HCT116 (cell line): ENCODE data around the gene KCNA3. TPM values are rescaled to one million over a fixed set of nuclear protein-coding genes. Genes with fewer than 3 reads are reported as not detected.

Source experiments
- ATAC-seq: fragments of 200-7000 bp; cut with Tn5 transposase; 2 replicates; pipeline ENCODE4 v1.9.1; 2020; ENCODE audit warnings: mild to moderate bottlenecking, moderate library complexity
- Bru-seq: library from RNA; stranded (reverse); fragments of 400-500 nt; gene quantifications from one replicate; lab custom pipeline; 2021; lab: Mats Ljungman, UMichigan
- BruChase-seq, 2 experiments: library from RNA; stranded (reverse); fragments of 400-500 nt; gene quantifications; one replicate each; lab custom pipeline; 2021; lab: Mats Ljungman, UMichigan
- BruUV-seq: library from RNA; stranded (reverse); fragments of 400-500 nt; replicated peaks from 2 replicates; lab custom pipeline; 2021; lab: Mats Ljungman, UMichigan
- CTCF ChIA-PET: fragments of 300-600 bp; sonication (Branson Sonifier 250); formaldehyde crosslinking; loops from one replicate; lab custom pipeline; 2021; ENCODE audit warnings: antibody characterized with exemption; lab: Charles Lee
- POLR2A ChIA-PET: fragments of 300-600, 350-600 bp; sonication (Branson Sonifier 250); formaldehyde crosslinking; loops from one replicate; lab custom pipeline; 2021; ENCODE audit warnings: antibody characterized with exemption; lab: Charles Lee
- RAD21 ChIA-PET, 2 experiments: fragments of 300-600 bp; sonication (Branson Sonifier 250); formaldehyde crosslinking; loops; one replicate each; lab custom pipeline; 2023; ENCODE audit warnings: low total read pairs in 2 of 2; ENCODE audit not compliant: uncharacterized antibody in 2 of 2, unreplicated experiment in 2 of 2, low non-redundant PET in 1 of 2; lab: Charles Lee
- DNase-seq: peaks from one replicate; pipeline ENCODE4 v3.0.0-alpha.2; 2010; ENCODE audit warnings: low read depth, low spot score
- H2AFZ ChIP-seq: fragments of 200-600 bp; shearing (Covaris generic), sonication (generic); 2 replicates; pipeline ENCODE4 v1.6.1; 2017; ENCODE audit warnings: low read depth, mixed run types, mixed read lengths, antibody characterized with exemption, low read length; ENCODE audit not compliant: poor library complexity, severe bottlenecking
- H3K27ac ChIP-seq: 2 replicates; pipeline ENCODE4 v1.5.1; 2012; ENCODE audit warnings: low read depth, low read length
- H3K27me3 ChIP-seq: fragments of 200-600 bp; sonication (generic); 2 replicates; pipeline ENCODE4 v1.6.1; 2016; ENCODE audit warnings: mixed run types, low read length, mixed read lengths; ENCODE audit not compliant: insufficient read depth
- H3K36me3 ChIP-seq, 2 experiments: fragments of 200-500 bp in 1 of 2; fragments of 200-600 bp in 1 of 2; sonication (Bioruptor generic) in 1 of 2; sonication (generic) in 1 of 2; 2 replicates each; pipeline versions ENCODE4 v1.5.1 to v1.6.1; 2014 to 2016; ENCODE audit warnings: low read length in 2 of 2, inconsistent platforms in 1 of 2, mixed read lengths in 1 of 2, mixed run types in 1 of 2; ENCODE audit not compliant: insufficient read depth in 2 of 2, control insufficient read depth in 1 of 2
- H3K4me1 ChIP-seq, 2 experiments: fragments of 200-600 bp in 1 of 2; sonication (generic) in 1 of 2; 2 replicates each; pipeline versions ENCODE4 v1.5.1 to v1.6.1; 2012 to 2017; ENCODE audit warnings: low read length in 2 of 2, inconsistent platforms in 1 of 2, mild to moderate bottlenecking in 1 of 2, mixed read lengths in 1 of 2, mixed run types in 1 of 2, moderate library complexity in 1 of 2; ENCODE audit not compliant: insufficient read depth in 2 of 2, control insufficient read depth in 1 of 2
- H3K4me2 ChIP-seq: fragments of 200-600 bp; sonication (generic); 2 replicates; pipeline ENCODE4 v1.6.1; 2017; ENCODE audit warnings: mixed run types, low read length, mixed read lengths
- H3K4me3 ChIP-seq, 2 experiments: fragments of 200-600 bp in 1 of 2; sonication (generic) in 1 of 2; replicated peaks in 1 of 2; 2 replicates each; pipeline ENCODE4 v1.5.1; 2011 to 2016; ENCODE audit warnings: low read length in 2 of 2, control low read depth in 1 of 2, low read depth in 1 of 2, mild to moderate bottlenecking in 1 of 2, mixed read lengths in 1 of 2, mixed run types in 1 of 2
- H3K79me2 ChIP-seq: fragments of 200-600 bp; sonication (generic); 2 replicates; pipeline ENCODE4 v1.6.1; 2017; ENCODE audit warnings: mild to moderate bottlenecking, mixed run types, low read length, moderate library complexity, mixed read lengths; ENCODE audit not compliant: insufficient read depth
- H3K9ac ChIP-seq: fragments of 200-600 bp; sonication (generic); 2 replicates; pipeline ENCODE4 v1.6.1; 2016; ENCODE audit warnings: low read length, mixed read lengths
- H3K9me2 ChIP-seq: fragments of 200-600 bp; sonication (generic), shearing (Covaris generic); 2 replicates; pipeline ENCODE4 v1.6.1; 2017; ENCODE audit warnings: mixed run types, mild to moderate bottlenecking, moderate library complexity; ENCODE audit not compliant: insufficient read depth
- H3K9me3 ChIP-seq, 2 experiments: fragments of 200-500 bp in 1 of 2; fragments of 200-600 bp in 1 of 2; sonication (Bioruptor generic) in 1 of 2; sonication (generic) in 1 of 2; 2 replicates each; pipeline ENCODE4 v1.6.1; 2014 to 2017; ENCODE audit warnings: low read length in 2 of 2, mixed read lengths in 2 of 2, inconsistent platforms in 1 of 2, low read depth in 1 of 2, mild to moderate bottlenecking in 1 of 2, mixed run types in 1 of 2, moderate library complexity in 1 of 2; ENCODE audit not compliant: control insufficient read depth in 1 of 2, insufficient read depth in 1 of 2
- H4K20me1 ChIP-seq: fragments of 200-600 bp; sonication (generic), shearing (Covaris generic); 2 replicates; pipeline ENCODE4 v1.6.1; 2017; ENCODE audit warnings: mixed run types, mild to moderate bottlenecking, moderate library complexity; ENCODE audit not compliant: insufficient read depth
- CEBPB ChIP-seq: IDR thresholded peaks from 2 replicates; pipeline ENCODE4 v1.6.1; 2012; ENCODE audit warnings: low read depth
- CTCF ChIP-seq, 3 experiments: fragments of 200-600 bp in 1 of 3; sonication (generic) in 1 of 3; IDR thresholded peaks in 2 of 3; conservative IDR thresholded peaks in 1 of 3; 2 replicates each; pipeline ENCODE4 v1.5.1; 2012 to 2017; ENCODE audit warnings: low read depth in 2 of 3, low read length in 2 of 3, antibody characterized with exemption in 1 of 3, borderline replicate concordance in 1 of 3, control low read depth in 1 of 3, mild to moderate bottlenecking in 1 of 3, mixed read lengths in 1 of 3, mixed run types in 1 of 3, moderate library complexity in 1 of 3; ENCODE audit not compliant: insufficient read depth in 1 of 3
- EGR1 ChIP-seq: IDR thresholded peaks from 2 replicates; pipeline ENCODE4 v1.6.1; 2012; ENCODE audit warnings: low read depth
- EZH2 ChIP-seq: fragments of 200-600 bp; sonication (generic); IDR thresholded peaks from 2 replicates; pipeline ENCODE4 v1.6.1; 2017; ENCODE audit warnings: antibody characterized with exemption, mixed run types
- FOSL1 ChIP-seq: IDR thresholded peaks from 2 replicates; pipeline ENCODE4 v1.6.1; 2012; ENCODE audit warnings: low read depth
- JUND ChIP-seq: IDR thresholded peaks from 2 replicates; pipeline ENCODE4 v1.6.1; 2012
- MAX ChIP-seq: IDR thresholded peaks from 2 replicates; pipeline ENCODE4 v1.6.1; 2012
- POLR2A ChIP-seq: IDR thresholded peaks from 2 replicates; pipeline ENCODE4 v1.7.0; 2011; ENCODE audit warnings: borderline replicate concordance; ENCODE audit not compliant: insufficient read depth, insufficient read length; ENCODE audit errors: extremely low read depth
- RAD21 ChIP-seq: IDR thresholded peaks from 2 replicates; pipeline ENCODE4 v1.6.1; 2012; ENCODE audit warnings: low read depth, mild to moderate bottlenecking
- REST ChIP-seq: IDR thresholded peaks from 2 replicates; pipeline ENCODE4 v1.6.1; 2012; ENCODE audit warnings: low read depth
- SIN3A ChIP-seq: IDR thresholded peaks from 2 replicates; pipeline ENCODE4 v1.6.1; 2012; ENCODE audit warnings: low read depth
- SP1 ChIP-seq: IDR thresholded peaks from 2 replicates; pipeline ENCODE4 v1.6.1; 2012; ENCODE audit warnings: low read depth
- SRF ChIP-seq: IDR thresholded peaks from 2 replicates; pipeline ENCODE4 v1.6.1; 2012; ENCODE audit warnings: low read depth
- TCF7L2 ChIP-seq: IDR thresholded peaks from 2 replicates; pipeline ENCODE4 v1.7.0; 2011; ENCODE audit warnings: borderline replicate concordance, inconsistent platforms; ENCODE audit not compliant: insufficient read depth, insufficient read length; ENCODE audit errors: extremely low read depth
- YY1 ChIP-seq: IDR thresholded peaks from 2 replicates; pipeline ENCODE4 v1.6.1; 2011; ENCODE audit warnings: low read length, low read depth, moderate library complexity, mild to moderate bottlenecking; ENCODE audit not compliant: insufficient replicate concordance; ENCODE audit errors: extremely low read depth
- ZBTB33 ChIP-seq: IDR thresholded peaks from 2 replicates; pipeline ENCODE4 v1.6.1; 2011; ENCODE audit warnings: mild to moderate bottlenecking, low read length, moderate library complexity; ENCODE audit not compliant: insufficient replicate concordance; ENCODE audit errors: extremely low read depth
- ZFX ChIP-seq: fragments of 450-650 bp; IDR thresholded peaks from 2 replicates; pipeline ENCODE4 v1.6.1; 2017
- intact Hi-C: fragments of 100-400 bp; cut with micrococcal nuclease; formaldehyde crosslinking; loops from 2 replicates; pipeline ENCODE4 v1.10.0; 2022
- long read RNA-seq: library from polyadenylated mRNA; unstranded; transcript quantifications from one replicate; pipeline ENCODE4 v2.0.0, GENCODE V29; 2021; ENCODE audit not compliant: unreplicated experiment
- polyA plus RNA-seq: library from polyadenylated mRNA; unstranded; fragments of >200 nt; gene quantifications from 2 replicates; pipeline ENCODE4 v1.2.1, GENCODE V29; 2012; ENCODE audit warnings: missing spikeins
- total RNA-seq: library from RNA; stranded (reverse); gene quantifications from one replicate; pipeline ENCODE4 v1.2.1, GENCODE V29; 2021; ENCODE audit not compliant: unreplicated experiment

KCNA3 gene
- total RNA-seq, result 0.07 TPM
- not detected in 2 replicates for polyA plus RNA-seq
- Bru-seq, nascent RNA, result not detected
- BruChase-seq, experiment 1, labeled RNA remaining after a 6-hour chase, result not detected
- not detected for BruChase-seq, experiment 2, labeled RNA remaining after a 2-hour chase
- long read RNA-seq, result 0 reads

- no peaks in the 10 kb centered on the region for H3K36me3 ChIP-seq
- no peak within 1 kb of the TSS for H3K27ac ChIP-seq
- DNase-seq, result no peak
- no peak within 1 kb of the TSS for H3K4me2 ChIP-seq
- CTCF ChIA-PET, result no interaction called here
- H4K20me1 ChIP-seq, result no peaks in the 10 kb centered on the region
- H3K4me3 ChIP-seq, result no peak within 1 kb of the TSS
- no peaks in the 10 kb centered on the region for H3K9me2 ChIP-seq
- H3K4me1 ChIP-seq, result no peaks in the 10 kb centered on the region
- RAD21 ChIA-PET, result no interaction called here
- no peak within 1 kb of the TSS for H2AFZ ChIP-seq
- no TSS peak for BruUV-seq
- TF ChIP-seq ZBTB33 (no peak), JUND (no peak), CEBPB (no peak), SRF (no peak), SIN3A (no peak), EGR1 (no peak), CTCF (IDR thresholded peaks at IDR 0.05 in 2 of 3, conservative IDR thresholded peaks at IDR 0.05 in 1 of 3; ENCODE audit: borderline replicate concordance in 1 of 3, insufficient read depth in 1 of 3, low read depth in 2 of 3, low read length in 2 of 3) (no peak), RAD21 (no peak), TCF7L2 (no peak), FOSL1 (no peak), MAX (no peak), YY1 (no peak), POLR2A (no peak), ZFX (no peak), SP1 (no peak), EZH2 (no peak), REST (no peak)
- H3K9me3 ChIP-seq, result no peaks in the 10 kb centered on the region
- no peak for ATAC-seq
- POLR2A ChIA-PET, result no interaction called here
- no peaks in the 10 kb centered on the region for H3K79me2 ChIP-seq
- intact Hi-C loops, result no loop called here
- H3K27me3 ChIP-seq, result peaks cover 23% of the 10 kb centered on the region
- H3K9ac ChIP-seq, result no peak within 1 kb of the TSS
Measured at GRCh38 chr1:110674337-110675059, at the start of gene KCNA3. Gene KCNA3, minus strand, starts transcription at chr1:110674940. Its CDS starts 131 bp downstream, at chr1:110674809.
